DOHH2 (cell line): ENCODE measurements around the gene PRDM16.

Experiments used
- CTCF ChIP-seq: fragments of 200-600 bp; sonication (generic); IDR thresholded peaks from one replicate; pipeline ENCODE4 v1.5.1; 2014; ENCODE audit warnings: antibody characterized with exemption, mild to moderate bottlenecking, low read depth, low read length; ENCODE audit not compliant: poor library complexity, severe bottlenecking
- EZH2phosphoT487 ChIP-seq: fragments of 200-600 bp; sonication (generic); IDR thresholded peaks from 2 replicates; pipeline ENCODE4 v1.6.1; 2017; ENCODE audit warnings: borderline replicate concordance, mild to moderate bottlenecking, antibody characterized with exemption, low read length, moderate library complexity, mixed read lengths

GRCh38 chr1:3116560-3116959, 47.6 kb downstream of the PRDM16 start:
- no peak for TF ChIP-seq CTCF
- TF ChIP-seq EZH2phosphoT487: no peak
